A549 (cell line): ENCODE measurements around the gene MYOG. TPM values are rescaled to one million over a fixed set of nuclear protein-coding genes. Genes with fewer than 3 reads are reported as not detected.

Experiments
- ATAC-seq, 2 experiments: fragments of 200-7000 bp in 1 of 2; fragments of >200 bp in 1 of 2; cut with Nextera tagmentation in 1 of 2; cut with Tn5 transposase in 1 of 2; 3 replicates each; pipeline versions ENCODE4 v1.8.0 to v1.9.1; 2018 to 2020; ENCODE audit warnings: mild to moderate bottlenecking in 1 of 2, moderate library complexity in 1 of 2
- CTCF ChIA-PET: fragments of 300-600 bp; sonication (Branson Sonifier 250); formaldehyde crosslinking; extraction: SDS; loops from one replicate; lab custom pipeline; 2021; ENCODE audit warnings: antibody characterized with exemption, inconsistent platforms; lab: Yijun Ruan, JAX
- POLR2A ChIA-PET: fragments of 350-600 bp; formaldehyde crosslinking; extraction: SDS; loops from one replicate; lab custom pipeline; 2021; ENCODE audit warnings: antibody characterized with exemption, inconsistent platforms; lab: Yijun Ruan, JAX
- DNase-seq, 2 experiments: peaks; one replicate each; pipeline versions ENCODE4 v3.0.0 to v3.0.0-alpha.2; 2011 to 2016; ENCODE audit warnings: low read depth in 1 of 2, low spot score in 1 of 2
- FAIRE-seq: peaks from 2 replicates; lab custom pipeline; 2011; peaks lifted over from hg19 to GRCh38; lab: Jason Lieb, UNC
- H3K27ac ChIP-seq, 2 experiments: fragments of >200 bp; sonication (Bioruptor Twin); formaldehyde crosslinking; 3 replicates each; pipeline ENCODE4 v1.5.1; 2016 to 2017
- H3K4me1 ChIP-seq: fragments of >200 bp; sonication (Bioruptor Twin); formaldehyde crosslinking; 3 replicates; pipeline ENCODE4 v1.6.1; 2016
- H3K4me2 ChIP-seq: fragments of >200 bp; sonication (Bioruptor Twin); formaldehyde crosslinking; 3 replicates; pipeline ENCODE4 v1.6.1; 2016
- H3K4me3 ChIP-seq: fragments of >200 bp; sonication (Bioruptor Twin); formaldehyde crosslinking; 3 replicates; pipeline ENCODE4 v1.5.1; 2016
- H3K9me3 ChIP-seq: fragments of >200 bp; sonication (Bioruptor Twin); formaldehyde crosslinking; 3 replicates; pipeline ENCODE4 v1.6.1; 2016
- ATOH8 ChIP-seq: fragments of 250-450 bp; sonication (Bioruptor Pico); IDR thresholded peaks from 2 replicates; pipeline ENCODE4 v1.5.0; 2020; ENCODE audit warnings: low read depth, mild to moderate bottlenecking, moderate library complexity
- CEBPB ChIP-seq, 2 experiments: fragments of >200 bp in 1 of 2; sonication (Bioruptor Twin) in 1 of 2; formaldehyde crosslinking in 1 of 2; IDR thresholded peaks; 2 replicates each; pipeline ENCODE4 v1.6.1; 2012 to 2016
- CHD2 ChIP-seq: fragments of 150-350 bp; IDR thresholded peaks from 2 replicates; pipeline ENCODE4 v1.6.1; 2014; ENCODE audit warnings: low read length; ENCODE audit not compliant: partially characterized antibody
- EHF ChIP-seq: fragments of 250-450 bp; sonication (Bioruptor Pico); IDR thresholded peaks from 2 replicates; pipeline ENCODE4 v1.5.0; 2020; ENCODE audit warnings: mild to moderate bottlenecking
- ELK1 ChIP-seq: fragments of 150-350 bp; IDR thresholded peaks from 2 replicates; pipeline ENCODE4 v1.6.1; 2014; ENCODE audit warnings: low read depth, mild to moderate bottlenecking, low read length
- HDAC2 ChIP-seq: fragments of 200-600 bp; sonication (generic); IDR thresholded peaks from 2 replicates; pipeline ENCODE4 v1.6.1; 2016
- HEYL ChIP-seq: fragments of 250-450 bp; sonication (Bioruptor Pico); IDR thresholded peaks from 2 replicates; pipeline ENCODE4 v1.8.0; 2021; ENCODE audit warnings: mild to moderate bottlenecking, moderate library complexity
- HOXB13 ChIP-seq: fragments of 250-450 bp; sonication (Bioruptor Pico); IDR thresholded peaks from 2 replicates; pipeline ENCODE4 v1.5.0; 2020; ENCODE audit warnings: low read depth, mild to moderate bottlenecking, moderate library complexity
- MAZ ChIP-seq: fragments of 150-350 bp; IDR thresholded peaks from 2 replicates; pipeline ENCODE4 v1.6.1; 2014; ENCODE audit warnings: antibody characterized with exemption, low read depth, low read length, borderline replicate concordance
- PBX3 ChIP-seq: IDR thresholded peaks from 2 replicates; pipeline ENCODE4 v1.6.1; 2012
- POLR2A ChIP-seq: IDR thresholded peaks from 2 replicates; pipeline ENCODE4 v1.6.1; 2012; ENCODE audit warnings: mild to moderate bottlenecking, low read length
- POLR2AphosphoS2 ChIP-seq: conservative IDR thresholded peaks from 2 replicates; pipeline ENCODE4 v1.6.1; 2012; ENCODE audit warnings: low read length, improper control_type of control experiment, inconsistent platforms
- RARB ChIP-seq: fragments of 250-450 bp; sonication (Bioruptor Pico); IDR thresholded peaks from 2 replicates; pipeline ENCODE4 v1.8.0; 2021; ENCODE audit warnings: mild to moderate bottlenecking, moderate library complexity
- RFX5 ChIP-seq: fragments of 450-650 bp; IDR thresholded peaks from 2 replicates; pipeline ENCODE4 v1.7.1; 2014; ENCODE audit warnings: antibody characterized with exemption, mild to moderate bottlenecking, moderate library complexity
- SREBF2 ChIP-seq: fragments of 450-650 bp; IDR thresholded peaks from 2 replicates; pipeline ENCODE4 v1.6.1; 2014; ENCODE audit warnings: mild to moderate bottlenecking, moderate library complexity
- ZNF302 ChIP-seq: fragments of 250-450 bp; sonication (Bioruptor Pico); IDR thresholded peaks from 2 replicates; pipeline ENCODE4 v1.9.0; 2021; ENCODE audit warnings: inconsistent platforms, mild to moderate bottlenecking, moderate library complexity
- WGBS: methylation state at CpG from one replicate; pipeline ENCODE4 v1.1.6; 2017; ENCODE audit errors: missing lambda C conversion rate; 5-methylcytosine and 5-hydroxymethylcytosine counted together
- polyA plus RNA-seq, 4 experiments: library from polyadenylated mRNA; depleted of rRNA in 3 of 4; stranded (reverse); fragments of >200 nt; fragmentation: RNase III in 1 of 4; extraction: RNeasy Plus Mini Kit Qiagen cat#74134 plus additional on column Dnase treatment in 1 of 4; gene quantifications; 2 replicates in 3 of 4; 3 replicates in 1 of 4; pipeline ENCODE4 v1.2.3, GENCODE V29; 2011 to 2017

The MYOG gene
- polyA plus RNA-seq, 2 of the 4 experiments (the other 2 are of a cell fraction), result not detected

GRCh38 chr1:203072911-203073310 lies 12.9 kb downstream of the MYOG start:
- H3K4me3 ChIP-seq, result no peak overlapping the region

GRCh38 chr1:203072002-203072602 lies 13.7 kb downstream of the MYOG start:
- DNase-seq (no peak), FAIRE-seq (no peak), ATAC-seq (no peak)
- ChIA-PET CTCF (interaction anchor here (0.8 to 30.5 kb wide), 6 partner anchors 9 to 100 kb away, joined by 3 to 300 read pairs (median 3); no protein-coding TSS in a partner anchor), POLR2A (no interaction called here)
- WGBS, result 63% methylated on average over 7 of the region's 7 CpGs
- Histone ChIP-seq H3K9me3 (no peaks in the 10 kb centered on the region), H3K4me1 (peaks cover 3% of the 10 kb centered on the region; the same call in 1 of the 3 replicates), H3K27ac (0 out of 6 replicates have a peak overlapping the region, but pooled peaks of 1 of the 2 experiments have one; percentile 10), H3K4me2 (no peak overlapping the region), H3K4me3 (no peak overlapping the region)
- TF ChIP-seq HOXB13 (no peak), SREBF2 (no peak), CEBPB (IDR thresholded peaks at IDR 0.05) (no peak)

More at GRCh38 chr1:203072911-203073310, 12.9 kb downstream of the MYOG start:
- CTCF ChIA-PET, result interaction anchor here (0.8 to 30.5 kb wide), 3 partner anchors 11 to 45 kb away, joined by 3 to 300 read pairs (median 4); no protein-coding TSS in a partner anchor
- POLR2A ChIA-PET, result no interaction called here
- DNase-seq (no peak), ATAC-seq (no peak), FAIRE-seq (no peak)
- H3K4me1 ChIP-seq, result peaks cover 3% of the 10 kb centered on the region; the same call in 1 of the 3 replicates
- H3K4me2 ChIP-seq, result no peak overlapping the region
- no peak overlapping the region for H3K27ac ChIP-seq
- 42% methylated on average over 3 of the region's 3 CpGs for WGBS
- TF ChIP-seq ATOH8 (CRISPR knock-in tag), result no peak
- TF ChIP-seq POLR2AphosphoS2, result no peak
- H3K9me3 ChIP-seq, result no peaks in the 10 kb centered on the region

- no peak for FAIRE-seq
- CTCF ChIA-PET, result interaction anchor here (1.0 to 30.5 kb wide), 4 partner anchors 12 to 198 kb away, joined by 3 to 300 read pairs (median 4); no protein-coding TSS in a partner anchor
- WGBS, result 42% methylated on average over 4 of the region's 4 CpGs
These were observed 16.6 kb downstream of the MYOG start for GRCh38 chr1:203069030-203069747.

More at GRCh38 chr1:203069030-203069747, 16.6 kb downstream of the MYOG start:
- Histone ChIP-seq H3K27ac (no peak overlapping the region), H3K4me1 (peaks cover 3% of the 10 kb centered on the region; the same call in 1 of the 3 replicates), H3K9me3 (no peaks in the 10 kb centered on the region), H3K4me2 (no peak overlapping the region), H3K4me3 (no peak overlapping the region)
- POLR2A ChIA-PET, result no interaction called here
- no peak for ATAC-seq
- no peak for TF ChIP-seq ZNF302 (CRISPR knock-in tag)
- TF ChIP-seq HDAC2, result no peak
- TF ChIP-seq MAZ, result no peak
- no peak for TF ChIP-seq CEBPB (IDR thresholded peaks at IDR 0.05)
- TF ChIP-seq RARB, result no peak
- TF ChIP-seq PBX3, result no peak
- TF ChIP-seq HOXB13, result no peak
- TF ChIP-seq CHD2, result no peak
- no peak for TF ChIP-seq HEYL
- no peak for TF ChIP-seq EHF (CRISPR knock-in tag)
- TF ChIP-seq RFX5, result no peak
- TF ChIP-seq POLR2A, result no peak
- TF ChIP-seq ELK1, result no peak
- DNase-seq, result no peak
